Activated naive CD4-positive, alpha-beta T cell treated with anti-CD3 and anti-CD28 coated beads, Interleukin-2, amount 10 ng/mL, durations not matched to agents 7 days and 5 days (primary cell): Measurements from ENCODE around the gene SAMD7.

ENCODE experiments used
- CTCF ChIA-PET: fragments of 350-600 bp; sonication (Branson Sonifier 250); formaldehyde crosslinking; loops from one replicate; lab custom pipeline; 2021; ENCODE audit warnings: antibody characterized with exemption; lab: Charles Lee
- DNase-seq: peaks from one replicate; pipeline ENCODE4 v3.0.0-alpha.2; 2020
- H3K27ac Mint-ChIP-seq: one replicate; pipeline ENCODE4 v1.8.0; 2021; ENCODE audit warnings: mild to moderate bottlenecking, moderate library complexity, mixed read lengths
- H3K27me3 Mint-ChIP-seq: one replicate; pipeline ENCODE4 v1.8.0; 2021; ENCODE audit warnings: mild to moderate bottlenecking, mixed read lengths
- H3K36me3 Mint-ChIP-seq: one replicate; pipeline ENCODE4 v1.8.0; 2021; ENCODE audit warnings: mixed read lengths
- H3K4me1 Mint-ChIP-seq: one replicate; pipeline ENCODE4 v1.8.0; 2021; ENCODE audit warnings: mixed read lengths
- H3K4me3 Mint-ChIP-seq: one replicate; pipeline ENCODE4 v1.8.0; 2021; ENCODE audit warnings: mild to moderate bottlenecking, moderate library complexity, mixed read lengths
- H3K9me3 Mint-ChIP-seq: one replicate; pipeline ENCODE4 v1.8.0; 2021; ENCODE audit warnings: mixed read lengths

The SAMD7 gene

GRCh38 chr3:169931747-169932520, 20.6 kb downstream of the SAMD7 start:
- no peaks in the 10 kb centered on the region for H3K36me3 Mint-ChIP-seq
- no peak for DNase-seq
- peaks cover 29% of the 10 kb centered on the region for H3K27me3 Mint-ChIP-seq
- H3K4me1 Mint-ChIP-seq: peaks cover 3% of the 10 kb centered on the region
- H3K4me3 Mint-ChIP-seq: no peak overlapping the region
- no peaks in the 10 kb centered on the region for H3K9me3 Mint-ChIP-seq
- CTCF ChIA-PET: no interaction called here
- no peak overlapping the region for H3K27ac Mint-ChIP-seq

- H3K4me3 Mint-ChIP-seq: no peak overlapping the region
- DNase-seq: no peak
- H3K4me1 Mint-ChIP-seq: peaks cover 15% of the 10 kb centered on the region
- peaks cover 21% of the 10 kb centered on the region for H3K27me3 Mint-ChIP-seq
- no peaks in the 10 kb centered on the region for H3K9me3 Mint-ChIP-seq
- no peaks in the 10 kb centered on the region for H3K36me3 Mint-ChIP-seq
- no peak overlapping the region for H3K27ac Mint-ChIP-seq
- CTCF ChIA-PET: no interaction called here
Observed at GRCh38 chr3:169939320-169939719, 27.9 kb downstream of the SAMD7 start.

- CTCF ChIA-PET: interaction anchor here (0.7 kb wide), 1 partner anchor 28 kb away, joined by 3 read pairs; no protein-coding TSS in a partner anchor
- DNase-seq: no peak
- H3K27me3 Mint-ChIP-seq: peaks cover 19% of the 10 kb centered on the region
- H3K36me3 Mint-ChIP-seq: no peaks in the 10 kb centered on the region
- H3K4me3 Mint-ChIP-seq: no peak overlapping the region
- H3K27ac Mint-ChIP-seq: no peak overlapping the region
- H3K9me3 Mint-ChIP-seq: no peaks in the 10 kb centered on the region
- peaks cover 15% of the 10 kb centered on the region for H3K4me1 Mint-ChIP-seq
Observed at GRCh38 chr3:169939751-169940150, 28.4 kb downstream of the SAMD7 start.

GRCh38 chr3:169940470-169941181, 29.3 kb downstream of the SAMD7 start:
- Mint-ChIP-seq H3K27ac (no peak overlapping the region), H3K27me3 (peaks cover 10% of the 10 kb centered on the region), H3K4me3 (no peak overlapping the region), H3K4me1 (peaks cover 21% of the 10 kb centered on the region), H3K36me3 (no peaks in the 10 kb centered on the region), H3K9me3 (no peaks in the 10 kb centered on the region)
- DNase-seq: no peak
- CTCF ChIA-PET: interaction anchor here (0.7 kb wide), 1 partner anchor 27 kb away, joined by 3 read pairs; no protein-coding TSS in a partner anchor

- peaks cover 16% of the 10 kb centered on the region for H3K4me1 Mint-ChIP-seq
- no peaks in the 10 kb centered on the region for H3K27me3 Mint-ChIP-seq
- H3K9me3 Mint-ChIP-seq: no peaks in the 10 kb centered on the region
- no peaks in the 10 kb centered on the region for H3K36me3 Mint-ChIP-seq
- DNase-seq: peak; percentile 36
- H3K4me3 Mint-ChIP-seq: no peak overlapping the region
- CTCF ChIA-PET: no interaction called here
- H3K27ac Mint-ChIP-seq: no peak overlapping the region
Observed at GRCh38 chr3:169945313-169945712, 33.9 kb downstream of the SAMD7 start.

- DNase-seq: no peak
- CTCF ChIA-PET: interaction anchor here (3.5 kb wide), 1 partner anchor 83 kb away, joined by 7 read pairs; no protein-coding TSS in a partner anchor
- Mint-ChIP-seq H3K4me1 (peaks cover 9% of the 10 kb centered on the region), H3K36me3 (no peaks in the 10 kb centered on the region), H3K27me3 (no peaks in the 10 kb centered on the region), H3K27ac (no peak overlapping the region), H3K4me3 (no peak overlapping the region), H3K9me3 (no peaks in the 10 kb centered on the region)
Observed at GRCh38 chr3:169946336-169946735, 35.0 kb downstream of the SAMD7 start.

- CTCF ChIA-PET: interaction anchor here (0.9 to 3.5 kb wide), 3 partner anchors 86 to 185 kb away, joined by 3 to 7 read pairs (median 5); no protein-coding TSS in a partner anchor
- no peaks in the 10 kb centered on the region for H3K36me3 Mint-ChIP-seq
- DNase-seq: no peak
- H3K4me3 Mint-ChIP-seq: no peak overlapping the region
- no peak overlapping the region for H3K27ac Mint-ChIP-seq
- no peaks in the 10 kb centered on the region for H3K27me3 Mint-ChIP-seq
- H3K9me3 Mint-ChIP-seq: no peaks in the 10 kb centered on the region
- H3K4me1 Mint-ChIP-seq: peaks cover 9% of the 10 kb centered on the region
Observed at GRCh38 chr3:169948559-169949448, 37.4 kb downstream of the SAMD7 start.

- no peak overlapping the region for H3K4me3 Mint-ChIP-seq
- peaks cover 3% of the 10 kb centered on the region for H3K4me1 Mint-ChIP-seq
- no peaks in the 10 kb centered on the region for H3K27me3 Mint-ChIP-seq
- H3K27ac Mint-ChIP-seq: no peak overlapping the region
- DNase-seq: no peak
- H3K36me3 Mint-ChIP-seq: no peaks in the 10 kb centered on the region
- no peaks in the 10 kb centered on the region for H3K9me3 Mint-ChIP-seq
- CTCF ChIA-PET: no interaction called here
Observed at GRCh38 chr3:169952045-169952444, 40.7 kb downstream of the SAMD7 start.

GRCh38 chr3:169953462-169954141, 42.2 kb downstream of the SAMD7 start:
- no peak overlapping the region for H3K4me3 Mint-ChIP-seq
- CTCF ChIA-PET: interaction anchor here (0.7 kb wide), 1 partner anchor 13 kb away, joined by 3 read pairs; the partner anchor contains the start of gene SEC62
- H3K9me3 Mint-ChIP-seq: no peaks in the 10 kb centered on the region
- no peak for DNase-seq
- no peaks in the 10 kb centered on the region for H3K27me3 Mint-ChIP-seq
- peaks cover 3% of the 10 kb centered on the region for H3K4me1 Mint-ChIP-seq
- no peaks in the 10 kb centered on the region for H3K36me3 Mint-ChIP-seq
- H3K27ac Mint-ChIP-seq: no peak overlapping the region

GRCh38 chr3:169954142-169954756, 42.9 kb downstream of the SAMD7 start:
- H3K9me3 Mint-ChIP-seq: no peaks in the 10 kb centered on the region
- CTCF ChIA-PET: interaction anchor here (0.5 to 0.7 kb wide), 2 partner anchors 13 to 113 kb away, joined by 3 read pairs; partner anchors contain the start of gene SEC62
- peaks cover 3% of the 10 kb centered on the region for H3K4me1 Mint-ChIP-seq
- no peak for DNase-seq
- H3K27me3 Mint-ChIP-seq: peaks cover 4% of the 10 kb centered on the region
- no peak overlapping the region for H3K4me3 Mint-ChIP-seq
- no peaks in the 10 kb centered on the region for H3K36me3 Mint-ChIP-seq
- H3K27ac Mint-ChIP-seq: no peak overlapping the region

GRCh38 chr3:169955406-169955805, 44.0 kb downstream of the SAMD7 start:
- DNase-seq: no peak
- Mint-ChIP-seq H3K9me3 (no peaks in the 10 kb centered on the region), H3K4me1 (peaks cover 3% of the 10 kb centered on the region), H3K27me3 (peaks cover 10% of the 10 kb centered on the region), H3K4me3 (no peak overlapping the region), H3K27ac (no peak overlapping the region), H3K36me3 (no peaks in the 10 kb centered on the region)
- CTCF ChIA-PET: no interaction called here

- Mint-ChIP-seq H3K4me3 (no peak overlapping the region), H3K27ac (no peak overlapping the region), H3K27me3 (peaks cover 6% of the 10 kb centered on the region), H3K4me1 (peaks cover 32% of the 10 kb centered on the region), H3K9me3 (peaks cover 4% of the 10 kb centered on the region), H3K36me3 (peaks cover 8% of the 10 kb centered on the region)
- CTCF ChIA-PET: no interaction called here
- DNase-seq: no peak
Observed at GRCh38 chr3:169964176-169964575, 52.8 kb downstream of the SAMD7 start.
